Epithelial cell of proximal tubule (primary cell): Measurements from ENCODE around the gene NABP1. TPM values are rescaled to one million over a fixed set of nuclear protein-coding genes. Genes with fewer than 3 reads are reported as not detected.

ENCODE experiments used
- DNase-seq: peaks from one replicate; pipeline ENCODE4 v3.0.0-alpha.2; 2011; ENCODE audit warnings: low read depth
- H3K4me3 ChIP-seq: 2 replicates; pipeline ENCODE4 v1.5.1; 2011; ENCODE audit warnings: low read depth, mild to moderate bottlenecking, low read length
- total RNA-seq: library from RNA; depleted of rRNA; stranded (reverse); fragments of >200 nt; gene quantifications from 2 replicates; pipeline ENCODE4 v1.2.3, GENCODE V29; 2015
- TF ChIP-seq, protein P1 (sequence below): conservative IDR thresholded peaks from 2 replicates; pipeline ENCODE4 v1.5.1; 2012; ENCODE audit warnings: low read depth, mild to moderate bottlenecking, low read length

Gene NABP1
- 32.1 and 33.8 TPM in 2 replicates for total RNA-seq

GRCh38 chr2:191677646-191678436 is at the start of gene NABP1:
NABP1 (plus strand) TSS chr2:191678136; CDS start chr2:191678615, 479 bp downstream.
- peak within 1 kb of the TSS; percentile 86 for H3K4me3 ChIP-seq
- TF ChIP-seq, protein P1, sequence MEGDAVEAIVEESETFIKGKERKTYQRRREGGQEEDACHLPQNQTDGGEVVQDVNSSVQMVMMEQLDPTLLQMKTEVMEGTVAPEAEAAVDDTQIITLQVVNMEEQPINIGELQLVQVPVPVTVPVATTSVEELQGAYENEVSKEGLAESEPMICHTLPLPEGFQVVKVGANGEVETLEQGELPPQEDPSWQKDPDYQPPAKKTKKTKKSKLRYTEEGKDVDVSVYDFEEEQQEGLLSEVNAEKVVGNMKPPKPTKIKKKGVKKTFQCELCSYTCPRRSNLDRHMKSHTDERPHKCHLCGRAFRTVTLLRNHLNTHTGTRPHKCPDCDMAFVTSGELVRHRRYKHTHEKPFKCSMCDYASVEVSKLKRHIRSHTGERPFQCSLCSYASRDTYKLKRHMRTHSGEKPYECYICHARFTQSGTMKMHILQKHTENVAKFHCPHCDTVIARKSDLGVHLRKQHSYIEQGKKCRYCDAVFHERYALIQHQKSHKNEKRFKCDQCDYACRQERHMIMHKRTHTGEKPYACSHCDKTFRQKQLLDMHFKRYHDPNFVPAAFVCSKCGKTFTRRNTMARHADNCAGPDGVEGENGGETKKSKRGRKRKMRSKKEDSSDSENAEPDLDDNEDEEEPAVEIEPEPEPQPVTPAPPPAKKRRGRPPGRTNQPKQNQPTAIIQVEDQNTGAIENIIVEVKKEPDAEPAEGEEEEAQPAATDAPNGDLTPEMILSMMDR, result no peak
- no peak for DNase-seq

DNA sequence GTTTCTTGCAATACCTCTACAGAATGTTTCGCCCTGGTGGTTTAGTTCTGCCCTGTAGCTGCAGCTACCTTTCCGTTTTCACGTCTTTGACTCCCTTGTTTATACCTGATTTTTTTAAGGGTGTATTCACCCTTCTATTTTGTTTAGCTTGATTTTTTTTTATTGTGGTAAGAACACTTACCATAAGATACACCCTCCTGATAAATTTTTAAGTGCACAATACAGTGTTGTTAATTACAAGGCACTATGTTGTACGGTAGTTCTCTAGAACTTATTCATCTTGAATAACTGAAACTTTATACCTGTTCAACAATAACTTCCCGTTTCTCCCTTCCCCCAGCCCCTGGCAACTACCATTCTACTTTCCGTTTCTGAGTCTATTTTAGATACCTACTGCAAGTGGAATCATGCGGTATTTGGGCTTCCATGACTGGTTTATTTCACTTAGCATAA is 48.9 kb upstream of the NABP1 start:
- no peak overlapping the region for H3K4me3 ChIP-seq
- TF ChIP-seq, protein P1, result no peak
- no peak for DNase-seq

- no peak for DNase-seq
- TF ChIP-seq, protein P1, result no peak
- H3K4me3 ChIP-seq, result no peak overlapping the region
Measured at GRCh38 chr2:191629976-191630712, 47.8 kb upstream of the NABP1 start.

DNA sequence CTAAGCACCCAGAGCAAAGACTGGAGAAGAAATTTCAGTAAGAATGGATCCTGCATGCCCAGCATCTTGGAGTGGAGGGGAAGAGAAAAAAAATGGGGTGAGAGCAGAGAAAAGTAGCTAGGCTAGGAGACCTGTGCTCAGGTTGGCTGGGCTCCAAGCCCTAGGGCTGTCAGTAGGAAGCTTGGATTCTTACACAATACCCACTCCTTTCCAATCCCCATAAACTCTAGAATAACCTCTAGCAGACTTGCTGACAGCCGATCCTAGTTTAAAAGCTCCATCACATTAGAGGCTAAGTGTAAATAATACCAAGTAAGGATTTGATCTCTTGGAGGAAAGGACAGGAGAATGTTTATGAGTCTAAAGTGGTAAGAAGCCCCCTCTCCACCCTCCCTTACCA is 46.2 kb upstream of the NABP1 start:
- TF ChIP-seq, protein P1, result no peak
- DNase-seq, result no peak
- no peak overlapping the region for H3K4me3 ChIP-seq

DNA sequence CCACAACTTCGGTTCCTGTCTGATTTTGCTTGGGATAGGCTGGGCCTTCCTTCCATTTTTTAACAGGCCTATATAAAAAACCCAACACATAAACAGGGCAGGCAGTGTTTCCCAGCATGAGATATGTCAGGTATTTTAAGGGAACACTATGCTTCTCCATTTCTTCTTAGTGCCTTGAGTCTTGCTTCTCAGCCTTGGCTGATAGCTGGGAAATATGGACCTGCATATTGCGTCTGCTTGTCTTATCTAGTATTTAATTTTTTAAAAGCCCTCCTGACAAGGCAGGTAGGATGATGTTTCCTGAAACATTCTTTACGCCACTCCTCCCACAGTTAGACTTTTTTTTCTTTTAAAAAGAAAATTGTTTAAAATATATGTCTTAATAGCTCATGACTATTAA is 45.5 kb upstream of the NABP1 start:
- no peak overlapping the region for H3K4me3 ChIP-seq
- TF ChIP-seq, protein P1, result no peak
- no peak for DNase-seq

DNA sequence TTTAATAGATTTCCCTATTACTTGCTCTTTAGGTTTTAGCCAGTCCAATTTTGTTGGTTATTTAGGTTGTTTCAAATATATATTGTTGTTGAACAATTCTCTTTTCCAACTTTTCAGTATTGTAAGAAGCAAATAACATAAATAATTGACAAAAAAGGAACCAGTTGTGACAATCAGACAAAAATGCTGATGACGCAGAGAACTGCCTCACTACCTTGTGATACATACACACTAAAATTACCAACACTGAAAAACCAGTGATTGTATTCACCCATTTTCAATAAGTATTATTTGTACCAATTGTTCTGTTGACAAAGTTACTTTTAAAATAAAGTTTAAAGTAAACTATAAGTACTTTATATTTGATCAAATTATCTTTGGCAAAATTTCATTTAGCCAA is 43.1 kb upstream of the NABP1 start:
- no peak for DNase-seq
- TF ChIP-seq, protein P1, result no peak
- H3K4me3 ChIP-seq, result no peak overlapping the region
